GM18519 (cell line): ENCODE data around the gene CRYGS.
"Not testable (repeated sequence)": the region's sequence is repeated elsewhere in the genome, so short reads cannot be mapped to it uniquely, and the experiment has no call there.

Experiments
- ATAC-seq: cut with Tn5 transposase; IDR thresholded peaks from one replicate; pipeline ENCODE4 v1.9.1; 2021; ENCODE audit warnings: mild to moderate bottlenecking, moderate library complexity; ENCODE audit not compliant: unreplicated experiment, low FRiP score

CRYGS gene

DNA sequence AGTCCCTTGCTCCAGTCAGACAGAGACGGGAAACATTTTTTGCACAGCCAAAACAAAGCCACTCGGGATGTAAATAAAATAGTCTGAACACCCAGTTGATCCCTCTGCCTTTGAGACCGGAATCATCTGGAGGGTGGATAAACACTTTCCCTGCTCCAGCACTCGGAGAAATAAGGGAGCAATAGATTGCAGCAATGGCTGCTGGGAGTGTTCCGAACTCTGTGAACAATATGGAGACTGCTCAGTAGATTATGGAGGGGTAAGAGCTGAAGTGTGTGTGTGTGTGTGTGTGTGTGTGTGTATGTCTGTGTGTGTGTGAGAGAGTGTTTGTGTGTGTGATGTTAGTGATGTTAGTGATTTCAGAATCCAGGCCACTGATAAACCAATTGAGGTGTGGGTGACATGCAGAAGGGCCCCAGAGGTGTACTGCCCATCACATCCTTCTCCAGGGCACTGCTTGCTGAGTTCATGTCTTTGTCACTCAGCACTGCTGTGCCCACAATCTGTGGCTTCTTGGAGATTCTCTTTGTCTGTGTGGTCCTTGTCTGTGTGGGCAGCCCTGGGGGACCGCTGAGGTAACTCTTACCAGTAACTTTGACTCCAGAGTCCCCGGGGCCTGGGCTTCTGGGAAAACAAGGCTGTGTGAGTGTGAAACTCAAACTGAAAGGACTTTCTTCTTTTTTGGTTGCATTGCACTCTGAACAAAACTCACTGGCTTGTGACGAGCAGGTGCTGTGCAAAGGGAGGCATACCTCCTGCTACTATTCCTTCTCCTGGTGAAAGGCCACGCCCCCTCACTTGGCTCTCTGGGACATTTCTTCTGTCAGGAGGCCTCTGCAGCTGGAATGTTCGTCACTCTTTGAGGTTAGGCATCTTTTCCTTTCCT is 23.0 kb downstream of the CRYGS start:
- no peak for ATAC-seq

DNA sequence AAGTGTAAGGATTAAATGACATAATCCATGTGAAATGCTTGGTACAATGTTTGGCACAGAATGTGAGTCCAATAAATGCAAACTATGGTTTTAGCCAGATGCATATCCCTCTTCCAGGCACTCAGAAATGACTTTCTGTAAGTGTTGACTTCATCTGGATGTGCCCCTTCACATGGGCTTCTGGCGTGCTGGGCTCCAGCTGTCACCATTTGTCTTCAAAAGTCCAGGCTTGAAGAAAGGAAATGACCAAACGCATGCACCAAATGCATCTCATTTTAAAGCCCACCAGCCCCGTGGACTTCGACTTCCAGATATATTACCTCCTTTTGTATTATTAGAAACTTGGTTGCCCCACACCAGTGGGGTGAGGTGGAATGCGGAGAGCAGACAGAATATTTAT is 23.7 kb downstream of the CRYGS start:
- no peak for ATAC-seq

DNA sequence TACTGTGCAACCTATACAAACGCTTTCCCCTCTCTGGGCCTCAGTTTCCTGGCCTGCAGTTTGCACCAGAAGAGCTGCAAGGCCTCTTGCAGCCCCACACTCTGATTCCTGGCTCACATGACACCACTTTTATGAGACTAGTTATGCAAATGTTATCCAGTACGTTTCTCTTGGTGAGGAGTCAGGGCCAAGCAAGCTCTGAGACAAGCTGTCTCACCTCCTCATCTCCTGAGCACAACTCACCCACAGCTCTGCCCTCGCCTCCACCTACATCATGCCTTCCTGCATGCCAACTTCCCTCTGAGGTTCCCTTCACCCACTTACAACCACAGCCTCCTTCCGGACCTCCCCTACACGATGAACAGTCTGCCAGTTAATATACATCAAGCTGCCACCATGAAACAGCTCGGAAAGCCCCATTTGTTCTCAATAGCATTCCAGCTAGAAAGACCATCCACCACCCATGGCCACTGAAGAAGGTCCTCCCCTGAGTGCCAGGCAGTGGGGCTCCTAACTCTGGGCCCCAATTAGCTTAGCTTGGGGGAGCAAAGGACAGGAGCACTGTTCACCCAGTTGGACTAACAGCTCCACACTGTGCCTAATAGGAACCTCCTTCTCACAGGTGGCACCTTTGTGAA is 25.0 kb downstream of the CRYGS start:
- no peak for ATAC-seq

DNA sequence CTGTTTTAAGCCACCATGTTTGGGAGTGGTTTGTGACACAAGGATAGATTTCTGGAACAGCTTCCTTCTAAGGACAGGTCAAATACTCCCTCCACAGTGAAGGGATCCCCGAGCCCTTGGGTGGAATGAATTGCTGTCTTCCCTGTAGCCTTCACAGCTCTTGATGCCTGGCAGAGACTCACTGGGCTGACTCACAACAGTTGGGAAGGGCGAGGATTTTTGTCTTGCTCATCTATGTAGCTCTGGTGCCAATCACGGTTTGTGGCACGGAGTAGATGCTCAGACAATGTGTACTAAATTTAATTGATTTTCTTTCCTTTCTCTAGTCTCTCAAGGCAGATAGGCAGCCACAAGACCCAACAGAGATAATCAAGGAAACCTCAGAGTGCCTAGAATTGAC is 27.0 kb downstream of the CRYGS start:
- no peak for ATAC-seq

DNA sequence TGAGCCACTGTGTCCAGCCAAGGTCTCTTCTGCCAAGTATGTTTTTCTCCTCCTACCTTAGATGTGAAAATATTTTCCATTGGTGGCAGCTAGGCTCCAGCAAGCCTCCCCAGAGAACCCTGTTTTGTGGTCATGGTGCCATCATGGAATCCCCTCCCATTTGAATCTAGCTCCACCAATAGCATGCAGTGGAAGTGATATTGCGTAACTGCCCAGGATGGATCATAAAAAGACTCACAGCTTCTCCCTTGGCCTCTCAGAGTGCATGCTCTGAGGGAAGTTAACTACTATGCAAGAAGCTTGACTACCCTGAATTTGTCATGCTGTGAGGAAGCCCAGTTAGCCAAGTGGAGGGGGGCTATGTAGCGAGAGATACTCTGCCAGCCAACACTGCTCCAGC is 27.5 kb downstream of the CRYGS start:
- ATAC-seq = no peak

DNA sequence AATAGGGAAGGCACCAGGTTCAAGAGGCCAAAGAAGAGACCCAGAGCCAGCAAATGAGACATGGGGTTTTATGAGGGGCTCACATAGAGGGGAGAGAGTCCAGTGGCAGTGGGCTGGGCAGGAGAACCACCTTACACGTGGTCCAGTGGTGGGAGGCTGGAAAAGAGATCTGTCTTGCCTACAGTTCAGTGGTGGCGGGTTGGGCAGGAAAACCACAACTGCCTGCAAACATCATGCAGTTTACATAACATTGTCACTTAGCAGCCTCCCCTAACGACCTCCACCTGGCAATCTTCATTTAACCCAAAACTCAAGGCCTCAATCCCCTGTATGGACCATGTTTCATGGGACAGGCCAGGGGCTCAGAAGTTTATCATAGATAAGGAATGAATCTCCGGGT is 29.1 kb downstream of the CRYGS start:
- no peak for ATAC-seq

DNA sequence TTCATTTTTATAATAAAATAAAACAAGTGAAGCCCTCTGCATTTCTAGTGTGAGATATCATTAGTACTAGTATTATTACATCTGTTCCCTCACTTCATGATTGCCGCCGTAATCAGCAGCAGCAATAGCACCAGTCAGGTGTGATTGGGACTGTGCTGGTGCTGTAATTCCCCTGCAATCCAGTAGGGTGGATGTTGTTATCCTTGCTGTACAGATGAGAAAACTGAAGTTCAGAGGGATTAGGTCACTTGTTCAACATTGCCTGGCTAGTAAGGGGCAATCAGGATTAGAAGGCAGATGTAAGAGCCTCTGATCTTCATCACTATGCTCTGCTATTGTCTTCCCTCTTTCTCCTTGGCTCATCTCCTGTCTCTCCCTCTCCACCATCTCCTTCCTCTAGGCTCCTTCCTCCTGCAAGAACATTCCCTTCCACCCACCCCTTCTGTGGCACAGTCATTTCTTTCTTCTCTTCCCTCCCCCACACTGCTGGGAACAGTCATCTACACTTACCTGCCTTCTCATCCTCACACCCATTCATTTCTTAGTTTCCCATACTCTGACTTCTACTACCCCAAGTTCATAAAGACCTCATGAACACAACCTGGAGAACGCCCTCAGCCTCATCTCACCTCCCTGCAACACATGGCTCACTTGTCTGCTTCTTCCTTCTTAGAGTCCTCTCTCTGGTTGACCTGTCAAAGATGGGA is 29.7 kb downstream of the CRYGS start:
- ATAC-seq = no peak

DNA sequence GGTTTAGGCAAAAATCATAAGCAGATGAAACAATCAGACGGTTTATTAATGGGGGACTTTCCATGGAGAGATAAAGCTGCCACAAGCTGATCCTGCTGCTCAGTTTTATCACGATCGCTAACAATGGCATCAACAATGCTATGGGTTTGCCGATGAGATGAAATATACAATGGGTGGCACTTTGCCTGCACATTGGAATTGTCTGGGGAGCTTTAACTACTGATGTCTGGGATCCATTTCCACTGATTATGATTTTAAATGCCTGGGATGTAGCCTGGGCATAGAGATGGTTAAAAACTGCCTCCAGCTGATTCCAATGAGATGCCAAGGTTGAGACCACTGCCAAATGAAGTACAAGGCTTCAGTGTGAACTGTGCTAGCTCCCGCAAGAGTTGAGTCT is 30.8 kb downstream of the CRYGS start:
- no peak for ATAC-seq

DNA sequence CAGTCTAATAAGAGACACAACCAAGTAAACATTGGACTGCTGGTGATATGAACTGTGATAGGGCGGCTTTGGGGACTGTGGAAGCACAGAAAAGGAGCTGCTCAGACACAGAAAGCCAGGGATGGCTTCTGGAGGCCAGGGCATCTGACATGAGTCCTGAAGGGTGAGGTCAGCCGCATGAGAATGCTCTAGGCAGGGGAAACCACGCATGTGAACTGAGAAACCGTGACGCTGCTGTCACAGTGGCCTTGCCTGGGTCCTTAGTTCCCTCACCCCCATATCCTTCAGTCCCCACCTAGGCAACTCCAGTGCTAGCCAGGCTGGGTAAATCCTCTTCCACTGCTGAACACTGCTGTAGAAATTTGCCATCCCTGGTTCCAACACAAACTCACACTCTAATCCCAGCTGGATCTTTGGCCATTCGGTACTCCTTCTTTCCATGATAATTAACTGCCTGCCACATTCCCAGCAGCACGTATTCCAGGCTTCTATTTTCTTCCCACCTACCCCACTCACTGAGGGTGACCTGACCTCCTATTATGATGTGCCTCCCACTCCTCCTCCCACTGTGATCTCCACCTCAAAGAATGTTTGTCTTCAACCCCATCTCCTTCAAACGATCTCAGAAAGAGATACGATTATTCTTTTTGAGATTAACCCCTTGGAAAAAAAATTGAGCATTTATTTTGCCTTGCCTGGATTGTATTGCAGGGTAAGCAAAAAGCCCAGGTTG is 31.4 kb downstream of the CRYGS start:
- ATAC-seq = no peak

DNA sequence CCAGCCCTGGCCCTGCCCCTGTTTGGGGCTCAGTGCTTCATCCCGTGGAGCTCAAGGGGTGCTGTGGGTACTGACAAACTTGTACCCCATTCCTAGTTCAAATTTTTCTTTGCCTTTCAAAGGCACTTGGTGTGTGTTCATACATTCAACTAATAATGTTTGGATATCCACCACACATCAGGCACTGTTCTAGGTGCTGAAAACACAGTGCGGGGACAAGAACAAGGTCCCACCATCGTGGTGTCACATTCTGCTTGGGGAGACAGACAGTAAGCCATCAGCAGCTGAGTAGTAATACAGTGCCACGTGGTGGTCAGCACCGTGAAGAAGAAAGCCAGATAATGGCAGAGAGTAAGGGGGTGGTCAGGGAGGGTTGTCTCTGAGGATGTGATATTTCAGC is 32.5 kb downstream of the CRYGS start:
- ATAC-seq = no peak

DNA sequence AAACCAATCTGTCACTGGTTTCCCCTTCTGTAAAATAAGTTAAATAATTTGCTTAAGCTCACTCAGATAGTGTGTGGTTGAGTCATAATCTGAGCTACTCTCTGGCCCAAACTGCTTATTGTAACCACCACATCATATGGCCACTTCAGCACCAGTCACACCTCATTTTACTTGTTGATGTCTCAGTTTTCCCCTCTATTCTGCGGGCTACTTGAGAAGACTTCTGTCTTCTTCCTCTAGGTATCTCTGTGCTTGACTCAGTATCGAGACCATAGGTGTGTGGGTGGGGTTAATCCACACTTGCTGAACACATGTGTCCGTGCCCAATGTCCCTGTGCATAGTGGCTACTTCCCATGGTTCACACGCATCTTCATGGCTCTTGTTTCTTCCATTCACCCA is 32.9 kb downstream of the CRYGS start:
- peak; percentile 60 for ATAC-seq

DNA sequence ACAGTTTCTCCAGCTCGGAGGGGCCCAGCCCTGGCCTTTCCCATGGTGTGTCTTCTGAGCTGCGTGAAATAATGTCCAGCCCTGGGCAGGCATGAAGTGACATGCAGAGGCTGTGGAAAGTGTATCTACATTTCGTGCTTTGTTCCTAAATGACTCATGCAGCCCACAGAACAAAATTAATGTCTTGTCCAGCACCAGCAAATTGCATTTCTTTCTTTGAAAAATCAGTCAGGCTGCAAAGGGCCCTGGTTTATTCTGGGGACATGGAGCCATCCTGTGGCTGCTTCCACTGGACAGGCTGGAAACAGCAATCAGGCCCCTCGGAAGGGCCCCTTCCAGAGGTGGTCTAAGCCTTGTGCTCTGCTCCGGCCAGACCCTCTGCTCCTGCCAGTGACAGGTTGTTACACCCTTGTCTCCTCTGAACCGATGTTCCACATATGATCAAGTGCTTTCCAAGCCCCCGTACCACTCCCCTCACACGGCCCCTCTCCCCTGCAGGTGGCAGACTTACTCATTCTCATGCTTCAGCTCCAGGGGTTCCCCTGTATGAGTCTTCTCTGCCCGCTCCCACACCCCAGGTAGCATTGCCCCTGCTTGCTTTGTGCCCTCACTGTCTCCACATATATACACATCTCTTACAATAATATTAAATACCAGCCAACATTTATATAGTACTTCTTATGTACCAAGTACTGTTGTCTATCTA is 33.7 kb downstream of the CRYGS start:
- no peak for ATAC-seq

DNA sequence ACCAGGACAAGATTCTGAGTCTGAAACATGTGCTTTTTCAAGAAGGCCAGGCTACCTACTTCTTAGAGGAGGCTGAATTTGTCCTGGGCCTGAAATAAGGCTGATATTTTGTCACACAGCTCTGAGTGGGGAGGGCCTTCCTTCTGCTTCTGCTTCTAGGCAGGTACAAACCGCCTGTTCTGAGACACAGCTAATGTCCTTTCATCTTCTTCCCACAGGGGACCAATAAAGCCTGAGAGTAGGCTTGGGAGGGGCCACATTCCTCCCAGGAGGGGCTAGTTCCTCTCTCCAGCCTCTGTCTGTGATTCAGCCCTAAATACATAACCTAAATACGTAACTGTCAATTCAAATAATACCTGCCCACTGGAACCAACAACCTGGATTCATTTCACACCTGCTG is 34.8 kb downstream of the CRYGS start:
- no peak for ATAC-seq

DNA sequence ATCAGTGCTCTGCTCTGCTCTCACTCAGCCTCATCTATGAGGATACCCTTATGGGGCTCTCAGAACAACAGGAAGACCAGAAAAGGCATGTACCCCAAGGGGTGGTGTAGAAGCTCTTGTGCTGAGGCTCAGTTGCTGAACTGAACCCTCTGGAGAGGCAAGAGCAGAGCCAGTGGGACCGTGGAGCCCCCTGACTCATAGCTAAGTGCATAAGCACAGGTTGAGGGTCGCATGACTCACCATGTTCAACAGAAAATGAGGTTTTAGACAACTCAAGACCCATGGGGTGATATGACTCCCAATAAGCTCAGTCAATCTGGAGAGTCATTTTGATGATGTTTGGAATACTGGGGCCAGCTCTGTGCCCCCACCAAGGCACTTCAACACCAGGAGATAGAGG is 37.3 kb downstream of the CRYGS start:
- no peak for ATAC-seq

DNA sequence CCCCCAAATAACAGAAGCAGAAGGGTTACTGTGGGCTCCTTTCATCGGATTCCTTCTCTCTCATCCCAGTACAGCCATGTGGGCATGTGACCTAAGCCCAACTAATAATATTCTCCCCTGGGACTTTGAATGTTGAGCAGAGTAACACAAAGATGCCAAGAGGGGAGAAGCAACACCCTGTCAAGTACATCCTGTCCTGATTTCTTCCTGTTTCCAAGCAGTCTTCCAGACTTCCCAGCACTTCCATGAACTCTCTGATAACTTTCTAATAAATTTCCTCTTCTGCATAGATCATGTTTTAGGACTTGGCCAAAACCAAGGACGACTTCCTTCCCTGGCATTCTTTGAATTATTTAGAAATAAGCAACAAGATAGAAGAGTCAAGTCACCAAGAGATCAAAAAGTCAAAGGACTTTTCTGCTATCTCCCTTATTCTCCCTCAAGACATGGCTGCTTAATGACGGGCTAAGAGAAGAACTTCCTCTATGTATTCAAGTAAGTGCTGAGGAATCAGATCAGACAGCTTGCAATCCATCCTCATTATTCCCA is 37.9 kb downstream of the CRYGS start:
- ATAC-seq = no peak

DNA sequence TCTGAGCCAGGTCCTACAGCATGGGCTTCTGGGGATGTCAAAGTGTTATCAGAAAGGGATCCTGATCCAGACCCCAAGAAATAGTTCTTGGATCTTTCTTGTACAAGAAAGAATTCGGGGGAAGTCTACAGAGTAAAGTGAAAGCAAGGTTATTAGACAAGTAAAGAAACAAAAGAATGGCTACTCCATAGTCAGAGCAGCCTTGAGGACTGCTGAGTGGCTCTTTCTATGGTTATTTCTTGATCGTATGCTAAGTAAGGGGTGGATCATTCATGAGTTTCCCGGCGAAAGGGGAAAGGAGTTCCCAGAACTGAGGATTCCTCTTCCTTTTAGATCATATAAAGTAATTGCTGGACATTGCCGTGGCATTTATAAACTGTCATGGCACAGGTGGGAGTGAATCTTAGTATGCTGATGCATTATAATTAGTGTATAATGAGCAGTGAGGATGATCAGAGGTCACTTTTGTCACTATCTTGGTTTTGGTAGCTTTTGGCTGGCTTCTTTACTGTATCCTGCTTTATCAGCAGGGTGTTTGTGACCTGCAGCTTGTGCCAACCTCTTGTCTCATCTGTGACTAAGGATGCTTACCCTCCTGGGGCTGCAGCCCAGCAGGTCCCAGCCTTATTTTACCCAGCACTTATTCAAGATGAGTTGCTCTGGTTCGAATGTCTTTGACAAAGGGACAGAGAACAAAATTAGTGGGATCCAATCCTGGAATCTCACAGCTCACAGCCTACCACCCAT is 41.0 kb downstream of the CRYGS start:
- ATAC-seq = no peak

DNA sequence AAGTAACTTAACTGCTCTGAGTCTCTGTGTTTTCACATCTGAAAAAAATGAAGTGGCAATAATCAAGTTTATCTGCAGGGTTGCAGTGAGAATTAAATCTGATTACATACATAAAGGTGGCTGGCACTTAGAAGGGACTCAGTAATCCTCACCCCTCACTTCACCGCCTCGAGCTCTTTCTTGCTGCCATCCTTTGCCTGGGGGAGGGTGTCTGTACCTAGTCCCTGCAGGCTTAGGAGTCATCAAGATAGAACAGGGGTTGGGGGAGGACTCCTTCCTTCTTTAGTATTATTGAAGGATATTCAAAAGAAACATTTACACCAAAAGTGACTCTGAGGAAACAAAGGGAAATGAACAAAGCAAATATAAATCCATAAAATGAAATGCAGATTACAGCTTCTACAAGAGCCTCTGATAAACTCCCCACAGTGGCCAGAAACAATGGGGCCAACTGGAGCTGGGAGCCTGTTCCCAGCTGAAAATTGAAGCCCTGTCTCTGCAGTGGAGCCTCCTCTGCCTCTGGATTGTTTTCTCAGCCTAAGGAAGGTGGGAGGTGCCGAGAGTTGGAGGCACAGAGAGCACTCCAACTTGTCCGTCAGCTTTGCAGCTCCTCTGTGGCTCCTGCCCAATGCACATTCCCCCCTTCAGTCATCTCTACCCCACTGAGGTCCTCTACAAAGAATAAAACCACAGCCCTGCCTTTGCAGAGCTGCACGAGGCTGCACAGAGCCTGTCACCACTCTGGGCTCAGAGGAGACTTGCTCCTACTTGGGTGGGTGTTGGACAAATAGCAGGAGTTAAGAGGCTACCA is 41.8 kb downstream of the CRYGS start:
- no peak for ATAC-seq

DNA sequence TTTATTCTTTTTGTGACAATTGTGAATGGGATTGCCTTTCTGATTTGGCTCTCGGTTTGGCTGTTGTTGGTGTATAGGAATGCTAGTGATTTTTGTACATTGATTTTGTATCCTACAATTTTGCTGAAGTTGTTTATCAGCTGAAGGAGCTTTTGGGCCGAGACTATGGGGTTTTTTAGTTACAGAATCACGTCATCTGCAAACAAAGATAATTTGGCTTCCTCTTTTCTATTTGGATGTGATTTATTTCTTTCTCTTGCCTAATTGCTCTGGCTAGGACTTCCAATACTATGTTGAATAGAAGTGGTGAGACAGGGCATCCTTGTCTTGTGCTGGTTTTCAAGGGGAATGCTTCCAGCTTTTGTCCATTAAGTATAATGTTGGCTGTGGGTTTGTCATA is 44.2 kb downstream of the CRYGS start:
- not testable (repeated sequence) for ATAC-seq
